CD14-positive monocyte (primary cell): ENCODE measurements around the gene KIF26A. TPM values are rescaled to one million over a fixed set of nuclear protein-coding genes. Genes with fewer than 3 reads are reported as not detected.
"Not testable (repeated sequence)": the region's sequence is repeated elsewhere in the genome, so short reads cannot be mapped to it uniquely, and the experiment has no call there.

Experiments used
- DNase-seq, 3 donors: peaks; one replicate each; pipeline ENCODE4 v3.0.0-alpha.2; 2011 to 2022
- H2AFZ ChIP-seq: 2 replicates; pipeline ENCODE4 v1.6.0; 2012; ENCODE audit warnings: mild to moderate bottlenecking, low read depth, low read length, inconsistent platforms; ENCODE audit not compliant: insufficient read depth, poor library complexity, severe bottlenecking
- H3K27ac ChIP-seq, 2 donors: 1 replicate in 1 of 2; 2 replicates in 1 of 2; pipeline ENCODE4 v1.5.1; 2012 to 2013; ENCODE audit warnings: low read length in 2 of 2, control low read depth in 1 of 2, inconsistent platforms in 1 of 2, low read depth in 1 of 2, mild to moderate bottlenecking in 1 of 2
- H3K27me3 ChIP-seq, 2 donors: one replicate each; pipeline versions ENCODE4 v1.6.0 to v1.6.1; 2011 to 2013; ENCODE audit warnings: low read length in 2 of 2; ENCODE audit not compliant: control insufficient read depth in 2 of 2, insufficient read depth in 2 of 2
- H3K36me3 ChIP-seq, 2 donors: replicated peaks in 1 of 2; 1 replicate in 1 of 2; 2 replicates in 1 of 2; pipeline versions ENCODE4 v1.5.1 to v1.6.1; 2012 to 2013; ENCODE audit warnings: low read length in 2 of 2, control low read depth in 1 of 2, inconsistent platforms in 1 of 2, mild to moderate bottlenecking in 1 of 2; ENCODE audit not compliant: insufficient read depth in 2 of 2, control insufficient read depth in 1 of 2
- H3K4me1 ChIP-seq, 2 donors: 1 replicate in 1 of 2; 2 replicates in 1 of 2; pipeline versions ENCODE4 v1.5.1 to v1.6.1; 2012 to 2013; ENCODE audit warnings: low read length in 2 of 2, control low read depth in 1 of 2, inconsistent platforms in 1 of 2, mild to moderate bottlenecking in 1 of 2, moderate library complexity in 1 of 2; ENCODE audit not compliant: insufficient read depth in 2 of 2, control insufficient read depth in 1 of 2
- H3K4me2 ChIP-seq: replicated peaks from 2 replicates; pipeline ENCODE3; 2012; ENCODE audit warnings: low read length, moderate library complexity, mild to moderate bottlenecking; ENCODE audit not compliant: poor library complexity, severe bottlenecking; ENCODE audit errors: extremely low read depth
- H3K4me3 ChIP-seq, 3 experiments: fragments of 200-600 bp in 1 of 3; sonication (generic) in 1 of 3; replicated peaks in 1 of 3; 1 replicate in 2 of 3; 2 replicates in 1 of 3; pipeline ENCODE4 v1.5.1; 2011 to 2013; ENCODE audit warnings: low read length in 3 of 3, mild to moderate bottlenecking in 3 of 3, control low read depth in 2 of 3, low read depth in 2 of 3, inconsistent platforms in 1 of 3, moderate library complexity in 1 of 3
- H3K79me2 ChIP-seq: 2 replicates; pipeline ENCODE4 v1.6.0; 2012; ENCODE audit warnings: mild to moderate bottlenecking, control low read depth, inconsistent platforms, low read length, moderate library complexity; ENCODE audit not compliant: insufficient read depth
- H3K9ac ChIP-seq: 2 replicates; pipeline ENCODE4 v1.6.0; 2017; ENCODE audit warnings: low read length, mild to moderate bottlenecking; ENCODE audit not compliant: insufficient read depth, poor library complexity, severe bottlenecking
- H3K9me3 ChIP-seq, 2 donors: replicated peaks in 1 of 2; 1 replicate in 1 of 2; 2 replicates in 1 of 2; pipeline versions ENCODE4 v1.5.1 to v1.6.1; 2012 to 2013; ENCODE audit warnings: low read length in 2 of 2, control low read depth in 1 of 2; ENCODE audit not compliant: control insufficient read depth in 1 of 2, insufficient read depth in 1 of 2
- H4K20me1 ChIP-seq: 2 replicates; pipeline ENCODE4 v1.6.0; 2012; ENCODE audit warnings: mild to moderate bottlenecking, low read length, control low read depth, moderate library complexity; ENCODE audit not compliant: insufficient read depth
- H3K27ac Mint-ChIP-seq, 7 donors: one replicate each; pipeline ENCODE4 v1.8.0; 2020; ENCODE audit warnings: mild to moderate bottlenecking in 7 of 7, mixed read lengths in 7 of 7, moderate library complexity in 6 of 7, inconsistent platforms in 2 of 7
- H3K27me3 Mint-ChIP-seq, 3 donors: one replicate each; pipeline ENCODE4 v1.8.0; 2021 to 2022; ENCODE audit warnings: low read depth in 3 of 3, mild to moderate bottlenecking in 3 of 3, mixed read lengths in 3 of 3, moderate library complexity in 3 of 3, inconsistent platforms in 1 of 3
- H3K36me3 Mint-ChIP-seq, 2 donors: one replicate each; pipeline ENCODE4 v1.8.0; 2020; ENCODE audit warnings: mixed read lengths in 2 of 2, inconsistent platforms in 1 of 2, mild to moderate bottlenecking in 1 of 2
- H3K4me1 Mint-ChIP-seq: one replicate; pipeline ENCODE4 v1.8.0; 2020; ENCODE audit warnings: mild to moderate bottlenecking, mixed read lengths
- H3K4me3 Mint-ChIP-seq, 2 donors: one replicate each; pipeline ENCODE4 v1.8.0; 2020; ENCODE audit warnings: mild to moderate bottlenecking in 2 of 2, mixed read lengths in 2 of 2, moderate library complexity in 1 of 2
- H3K9me3 Mint-ChIP-seq, 7 donors: one replicate each; pipeline ENCODE4 v1.8.0; 2020 to 2022; ENCODE audit warnings: mixed read lengths in 7 of 7, mild to moderate bottlenecking in 6 of 7, moderate library complexity in 6 of 7, inconsistent platforms in 2 of 7
- WGBS: methylation state at CpG from one replicate; pipeline ENCODE4 v1.1.5; 2013; ENCODE audit warnings: missing lambda C conversion rate; ENCODE audit not compliant: insufficient coverage; 5-methylcytosine and 5-hydroxymethylcytosine counted together
- intact Hi-C, 2 donors: fragments of 100-400 bp; cut with micrococcal nuclease; formaldehyde crosslinking; loops; one replicate each; pipeline versions ENCODE4 v1.15.0 to v1.15.1; 2023
- polyA plus RNA-seq, 3 donors: library from polyadenylated mRNA; depleted of rRNA in 1 of 3; unstranded in 2 of 3; stranded (reverse) in 1 of 3; fragments of 300-500 nt in 2 of 3; fragments of >200 nt in 1 of 3; fragmentation: Illumina TruSeq in 2 of 3; gene quantifications; 1 replicate in 2 of 3; 2 replicates in 1 of 3; pipeline ENCODE4 v1.2.3, GENCODE V29; 2012 to 2021
- TF ChIP-seq, protein P1 (sequence below): fragments of 200-600 bp; IDR thresholded peaks from one replicate; pipeline ENCODE4 v1.8.0; 2022; ENCODE audit warnings: antibody characterized with exemption, mild to moderate bottlenecking

KIF26A gene
- polyA plus RNA-seq, 3 donors, result not detected

DNA sequence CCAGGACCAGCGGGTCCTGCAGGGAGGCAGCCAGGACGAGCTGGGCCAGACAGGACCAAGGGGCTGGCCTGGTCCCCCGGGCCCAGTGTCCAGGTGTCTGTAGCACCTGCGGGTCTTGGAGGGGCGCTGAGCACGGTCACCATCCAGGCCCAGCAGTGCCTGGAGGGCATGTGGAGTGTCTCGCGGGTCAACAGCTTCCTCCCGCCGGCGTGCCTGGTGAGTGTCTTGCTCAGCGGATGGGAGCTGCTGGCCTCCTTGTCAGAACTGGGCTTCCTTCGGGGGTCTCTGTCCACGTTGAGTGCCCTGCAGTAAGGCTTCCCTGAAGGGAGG lies 13.8 kb downstream of the KIF26A start:
- Histone ChIP-seq H3K9me3 (no peaks in the 10 kb centered on the region), H3K4me1 (no peaks in the 10 kb centered on the region), H3K36me3 (no peaks in the 10 kb centered on the region), H4K20me1 (no peaks in the 10 kb centered on the region), H3K4me2 (no peak overlapping the region), H2AFZ (no peak overlapping the region), H3K9ac (no peak overlapping the region), H3K27me3 (no peaks in the 10 kb centered on the region), H3K4me3 (no peak overlapping the region), H3K79me2 (no peaks in the 10 kb centered on the region), H3K27ac (no peak overlapping the region)
- Mint-ChIP-seq H3K4me3 (no peak overlapping the region), H3K27me3 (peaks cover 0 to 4% (median 3%) of the 10 kb centered on the region in 3 donors), H3K27ac (no peak overlapping the region), H3K36me3 (no peaks in the 10 kb centered on the region), H3K4me1 (no peaks in the 10 kb centered on the region), H3K9me3 (peaks cover 0 to 1% (median 0%) of the 10 kb centered on the region in 7 donors)
- 95% methylated on average over 14 of the region's 14 CpGs for WGBS
- no peak for DNase-seq
- intact Hi-C loops, result no loop called here
- TF ChIP-seq, protein P1, sequence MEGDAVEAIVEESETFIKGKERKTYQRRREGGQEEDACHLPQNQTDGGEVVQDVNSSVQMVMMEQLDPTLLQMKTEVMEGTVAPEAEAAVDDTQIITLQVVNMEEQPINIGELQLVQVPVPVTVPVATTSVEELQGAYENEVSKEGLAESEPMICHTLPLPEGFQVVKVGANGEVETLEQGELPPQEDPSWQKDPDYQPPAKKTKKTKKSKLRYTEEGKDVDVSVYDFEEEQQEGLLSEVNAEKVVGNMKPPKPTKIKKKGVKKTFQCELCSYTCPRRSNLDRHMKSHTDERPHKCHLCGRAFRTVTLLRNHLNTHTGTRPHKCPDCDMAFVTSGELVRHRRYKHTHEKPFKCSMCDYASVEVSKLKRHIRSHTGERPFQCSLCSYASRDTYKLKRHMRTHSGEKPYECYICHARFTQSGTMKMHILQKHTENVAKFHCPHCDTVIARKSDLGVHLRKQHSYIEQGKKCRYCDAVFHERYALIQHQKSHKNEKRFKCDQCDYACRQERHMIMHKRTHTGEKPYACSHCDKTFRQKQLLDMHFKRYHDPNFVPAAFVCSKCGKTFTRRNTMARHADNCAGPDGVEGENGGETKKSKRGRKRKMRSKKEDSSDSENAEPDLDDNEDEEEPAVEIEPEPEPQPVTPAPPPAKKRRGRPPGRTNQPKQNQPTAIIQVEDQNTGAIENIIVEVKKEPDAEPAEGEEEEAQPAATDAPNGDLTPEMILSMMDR, result no peak

DNA sequence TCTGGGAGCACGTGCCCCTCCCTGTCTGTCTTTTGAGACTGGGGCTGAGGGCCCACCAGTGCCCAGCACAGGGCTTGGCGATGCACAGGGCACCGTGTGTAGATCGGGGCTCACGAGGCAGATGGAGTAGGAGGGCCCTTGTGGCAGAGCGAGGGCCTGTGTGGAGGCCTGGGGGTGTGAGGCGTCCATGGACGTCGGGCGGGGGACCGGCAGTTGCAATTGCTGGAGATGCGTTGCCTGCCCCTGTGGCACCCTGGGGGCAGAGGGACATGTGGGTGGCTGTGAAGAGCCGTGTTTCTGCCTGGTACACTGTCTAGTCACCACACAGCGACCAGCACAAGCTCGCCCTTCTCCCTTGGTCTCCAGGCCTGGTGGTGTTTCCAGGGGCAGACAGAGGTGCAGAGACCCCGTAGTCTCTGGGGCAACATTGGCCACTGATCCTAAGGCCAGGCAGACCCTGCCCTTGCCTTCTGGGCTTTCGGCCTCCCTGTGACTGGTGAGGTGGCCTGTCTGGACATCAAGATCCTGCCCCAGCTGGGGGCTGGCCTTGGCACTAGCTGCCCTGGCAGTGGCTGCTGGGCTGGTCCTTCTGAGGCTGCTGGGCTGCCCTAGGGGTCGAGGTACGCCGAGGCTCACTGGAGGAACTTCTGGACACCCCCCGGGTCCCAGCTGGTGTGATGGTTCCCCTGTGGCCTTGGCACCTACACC lies 14.5 kb downstream of the KIF26A start:
- H3K27ac Mint-ChIP-seq, result no peak overlapping the region
- H3K36me3 Mint-ChIP-seq, result no peaks in the 10 kb centered on the region
- no peaks in the 10 kb centered on the region for H3K36me3 ChIP-seq
- H3K27me3 ChIP-seq, result no peaks in the 10 kb centered on the region
- H3K4me1 ChIP-seq, result no peaks in the 10 kb centered on the region
- H3K4me3 ChIP-seq, result no peak overlapping the region
- H3K9ac ChIP-seq, result no peak overlapping the region
- H3K4me2 ChIP-seq, result no peak overlapping the region
- H3K27ac ChIP-seq, result no peak overlapping the region
- no peaks in the 10 kb centered on the region for H4K20me1 ChIP-seq
- 91% methylated on average over 20 of the region's 21 CpGs for WGBS
- intact Hi-C loops, result no loop called here
- H3K9me3 Mint-ChIP-seq, result peaks cover 0 to 1% (median 0%) of the 10 kb centered on the region in 7 donors
- no peaks in the 10 kb centered on the region for H3K4me1 Mint-ChIP-seq
- no peaks in the 10 kb centered on the region for H3K9me3 ChIP-seq
- H3K79me2 ChIP-seq, result no peaks in the 10 kb centered on the region
- H2AFZ ChIP-seq, result no peak overlapping the region
- no peak for DNase-seq
- H3K4me3 Mint-ChIP-seq, result no peak overlapping the region
- H3K27me3 Mint-ChIP-seq, result peaks cover 0 to 4% (median 3%) of the 10 kb centered on the region in 3 donors
- TF ChIP-seq, protein P1, result no peak

DNA sequence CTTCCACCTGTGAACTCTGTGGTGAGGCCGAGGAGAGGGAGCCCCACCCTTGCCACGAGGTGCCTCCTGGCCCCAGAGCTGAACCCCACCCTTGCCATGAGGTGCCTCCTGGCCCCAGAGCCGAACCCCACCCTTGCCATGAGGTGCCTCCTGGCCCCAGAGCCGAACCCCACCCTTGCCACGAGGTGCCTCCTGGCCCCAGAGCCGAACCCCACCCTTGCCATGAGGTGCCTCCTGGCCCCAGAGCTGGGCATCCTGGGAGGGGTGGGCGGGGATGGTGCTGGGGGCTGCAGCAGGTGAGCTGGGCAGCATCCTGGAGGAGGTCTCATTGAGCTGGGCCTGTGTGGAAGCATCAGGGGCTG lies 15.0 kb downstream of the KIF26A start:
- H3K27ac Mint-ChIP-seq, H2AFZ ChIP-seq, H3K27me3 ChIP-seq, H3K4me3 ChIP-seq, H3K27me3 Mint-ChIP-seq, H3K36me3 ChIP-seq, H4K20me1 ChIP-seq, H3K4me1 ChIP-seq, H3K4me2 ChIP-seq, DNase-seq, H3K4me3 Mint-ChIP-seq, H3K36me3 Mint-ChIP-seq, H3K4me1 Mint-ChIP-seq, H3K27ac ChIP-seq, H3K9me3 ChIP-seq, H3K79me2 ChIP-seq, H3K9me3 Mint-ChIP-seq, H3K9ac ChIP-seq, intact Hi-C loops: not testable (repeated sequence)
- WGBS, result 40% methylated on average over 1 of the region's 7 CpGs
